ENCODE results near the gene ZFP1. TPM values are rescaled to one million over a fixed set of nuclear protein-coding genes. Genes with fewer than 3 reads are reported as not detected.

ZFP1 gene
- total and polyA plus RNA-seq, 2 experiments from 2014 or later: 4.8 to 12.5 TPM

GRCh38 chr16:75106351-75107274 lies 41.7 kb upstream of the ZFP1 start:
- Histone ChIP-seq H2AFZ (no peak overlapping the region), H3K9me2 (ENCODE audit: insufficient read depth) (no peaks in the 10 kb centered on the region), H3K27me3 (ENCODE audit: insufficient read depth) (no peaks in the 10 kb centered on the region), H3K4me1 (ENCODE audit: insufficient read depth) (peaks cover 25% of the 10 kb centered on the region), H3K36me3 (ENCODE audit: insufficient read depth) (no peaks in the 10 kb centered on the region), H3K27ac (ENCODE audit: low read depth) (no peak overlapping the region), H3K4me2 (no peak overlapping the region), H3F3A (replicated peaks; ENCODE audit: low read depth) (peaks cover 14% of the 10 kb centered on the region), H3K4me3 (no peak overlapping the region), H3K79me2 (replicated peaks; ENCODE audit: insufficient read depth) (peaks cover 4% of the 10 kb centered on the region; the same call in 1 of the 2 replicates), H4K20me1 (replicated peaks; ENCODE audit: insufficient read depth) (peaks cover 5% of the 10 kb centered on the region; the same call in 1 of the 2 replicates)
- no peak for TF ChIP-seq POLR2AphosphoS5 (IDR thresholded peaks at IDR 0.05; ENCODE audit: low read depth)
- no peak for TF ChIP-seq CTCF (conservative IDR thresholded peaks at IDR 0.05; ENCODE audit: low read depth in 2 of 2)
- no peak for TF ChIP-seq NANOG (IDR thresholded peaks at IDR 0.05; ENCODE audit: borderline replicate concordance)
- TF ChIP-seq CREB1 (CRISPR knock-in tag; IDR thresholded peaks at IDR 0.05; ENCODE audit: low read depth): no peak
- TF ChIP-seq EZH2 (IDR thresholded peaks at IDR 0.05; ENCODE audit: low read depth, unreplicated experiment): no peak
- TF ChIP-seq STAT1 (IDR thresholded peaks at IDR 0.05; ENCODE audit: unreplicated experiment): no peak
- TF ChIP-seq ETS1 (IDR thresholded peaks at IDR 0.05): no peak
- no peak for TF ChIP-seq EZH2phosphoT487 (IDR thresholded peaks at IDR 0.05; ENCODE audit: unreplicated experiment)
- no peak for TF ChIP-seq JUNB (IDR thresholded peaks at IDR 0.05; ENCODE audit: unreplicated experiment)
- no peak for TF ChIP-seq ZNF462 (CRISPR knock-in tag; IDR thresholded peaks at IDR 0.05)
- no peak for TF ChIP-seq ZNF114 (CRISPR knock-in tag; IDR thresholded peaks at IDR 0.05)
- TF ChIP-seq ZNF331 (CRISPR knock-in tag; IDR thresholded peaks at IDR 0.05; ENCODE audit: low read depth): no peak
- TF ChIP-seq REST (IDR thresholded peaks at IDR 0.05; ENCODE audit: unreplicated experiment): no peak
- Mint-ChIP-seq H3K4me3 (no peak overlapping the region), H3K9me3 (no peaks in the 10 kb centered on the region), H3K27me3 (ENCODE audit: insufficient read depth, low read depth, poor library complexity) (peaks cover 22% of the 10 kb centered on the region), H3K4me1 (peaks cover 43% of the 10 kb centered on the region), H3K36me3 (ENCODE audit: low read depth) (peaks cover 15% of the 10 kb centered on the region), H3K27ac (0 out of 2 replicates have a peak overlapping the region, but pooled peaks have one; percentile 35)
- ATAC-seq (no peak), DNase-seq (ENCODE audit: low spot score) (no peak)
